ENCODE measurements around the gene CCSAP.

The CCSAP gene

DNA sequence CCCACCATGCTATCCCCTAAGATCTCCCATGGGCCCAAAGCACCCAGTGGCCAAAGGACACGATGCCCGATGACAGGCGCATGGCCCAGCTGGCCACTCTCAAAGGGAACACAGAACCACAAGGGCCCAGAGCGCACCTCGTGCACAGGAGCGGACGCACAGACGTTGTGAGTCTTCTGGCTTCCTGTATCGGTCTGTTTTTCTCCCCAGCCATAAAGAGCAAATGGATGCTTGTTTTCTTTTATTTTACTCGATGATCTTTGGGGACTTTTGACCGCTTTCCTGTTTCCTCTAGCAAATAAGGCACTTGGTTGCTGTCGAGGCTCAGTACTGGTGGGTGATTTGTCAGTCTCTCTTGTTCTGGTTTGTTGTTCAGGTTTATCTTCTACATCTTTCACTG lies 16.2 kb downstream of the CCSAP start:
- Mint-ChIP-seq H3K27ac (peak overlapping the region; percentile 87), H3K4me3 (peak overlapping the region in 1 of 2 donors; percentile 54), H3K27me3 (no peaks in the 10 kb centered on the region), H3K4me1 (peaks cover 23 to 25% of the 10 kb centered on the region in 2 donors), H3K9me3 (no peaks in the 10 kb centered on the region), H3K36me3 (peaks cover 26 to 35% of the 10 kb centered on the region in 2 donors)
- ATAC-seq (replicated peaks) (no peak), DNase-seq (no peak)

DNA sequence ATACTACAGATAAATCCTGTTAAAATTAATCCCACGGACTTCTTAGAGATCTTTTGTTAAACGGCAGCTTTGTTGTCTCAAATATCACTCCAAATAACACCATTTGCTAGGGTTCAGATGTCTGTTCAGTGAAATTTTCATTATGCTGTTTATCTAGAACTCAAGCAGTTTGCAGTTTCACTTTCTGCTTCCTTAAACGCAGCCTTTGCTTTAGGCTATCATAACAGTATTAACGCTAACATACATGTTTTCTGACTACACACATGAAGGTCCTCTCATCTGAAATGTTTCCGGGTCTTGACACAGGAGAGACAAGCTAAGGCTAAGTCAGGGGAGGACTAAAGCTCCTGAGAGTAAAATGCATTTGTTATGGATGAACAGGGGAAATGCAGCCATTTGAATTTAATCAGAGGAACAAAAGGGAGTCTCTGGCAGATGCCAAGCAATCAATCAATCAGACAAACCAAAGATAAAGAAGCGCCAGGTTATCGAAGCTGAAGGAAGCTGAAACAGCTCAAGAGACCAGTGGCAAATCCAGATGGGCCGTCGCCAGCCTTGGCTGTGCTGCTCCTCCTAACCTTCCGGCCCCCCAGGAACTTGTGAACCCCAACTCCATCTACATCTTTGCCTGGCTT lies 16.9 kb downstream of the CCSAP start:
- Mint-ChIP-seq H3K4me3 (peak overlapping the region in 1 of 2 donors; percentile 60), H3K27ac (peak overlapping the region; percentile 87)
- ATAC-seq (replicated peaks), result peak in 1 of 2 donors; percentile 28

DNA sequence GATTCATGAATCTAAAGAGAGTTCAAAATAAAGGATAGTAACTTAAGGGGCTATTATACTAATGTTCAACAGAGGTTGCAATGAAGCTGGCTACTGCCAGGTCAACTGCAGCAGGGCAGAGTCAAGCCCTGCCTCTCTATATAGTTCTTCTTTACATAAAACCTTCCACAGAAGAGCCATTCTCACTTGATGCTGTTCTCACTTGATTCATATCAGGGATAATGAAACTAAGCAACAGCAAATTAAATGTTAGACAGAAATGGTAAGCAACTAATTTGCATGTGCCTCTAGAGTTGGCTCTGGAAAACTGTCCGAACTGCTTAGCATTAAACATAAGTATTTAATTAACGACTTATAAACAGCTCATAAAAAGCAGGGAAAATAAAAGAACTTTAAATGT lies 17.4 kb downstream of the CCSAP start:
- Mint-ChIP-seq H3K36me3 (peaks cover 28 to 34% of the 10 kb centered on the region in 2 donors), H3K9me3 (no peaks in the 10 kb centered on the region), H3K4me1 (peaks cover 23 to 24% of the 10 kb centered on the region in 2 donors), H3K4me3 (no peak overlapping the region), H3K27ac (peak overlapping the region; percentile 87), H3K27me3 (no peaks in the 10 kb centered on the region)
- DNase-seq, result no peak
- ATAC-seq (replicated peaks), result no peak

More for the DNA sequence above, 16.9 kb downstream of the CCSAP start:
- Mint-ChIP-seq H3K4me1 (peaks cover 23 to 25% of the 10 kb centered on the region in 2 donors), H3K27me3 (no peaks in the 10 kb centered on the region), H3K9me3 (no peaks in the 10 kb centered on the region), H3K36me3 (peaks cover 26 to 35% of the 10 kb centered on the region in 2 donors)
- no peak for DNase-seq

DNA sequence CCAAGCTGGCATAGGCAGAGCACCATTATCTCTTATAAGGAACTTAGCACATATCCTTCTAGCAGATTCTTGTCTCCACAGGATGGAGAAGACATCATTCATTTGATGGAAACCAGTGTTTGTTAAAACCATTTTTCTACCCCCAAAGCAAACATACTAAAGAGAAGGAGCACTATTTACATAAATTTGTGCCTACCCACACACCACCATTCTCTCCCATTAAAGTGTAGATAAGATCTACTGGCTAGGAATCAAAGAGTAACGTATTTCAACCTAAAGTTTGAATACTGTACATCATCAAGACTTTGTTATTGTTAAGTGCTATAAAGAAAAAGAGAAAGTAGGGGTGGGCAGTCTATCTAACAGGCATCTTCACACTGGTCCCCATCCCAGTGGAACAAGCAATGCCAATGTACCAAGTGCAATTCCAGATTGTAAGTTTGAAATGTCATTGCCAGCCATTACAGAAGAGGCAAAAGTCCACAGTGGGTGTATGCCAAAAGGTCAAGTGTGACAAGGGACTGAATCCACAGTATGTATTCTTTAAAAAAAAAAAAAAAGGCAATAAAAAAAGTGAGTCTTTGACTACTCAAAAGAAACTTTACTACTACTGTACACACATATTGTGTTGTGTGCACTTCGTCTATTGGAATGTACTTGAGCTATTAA lies 18.8 kb downstream of the CCSAP start:
- Mint-ChIP-seq H3K4me3 (no peak overlapping the region), H3K36me3 (peaks cover 34 to 35% of the 10 kb centered on the region in 2 donors), H3K9me3 (no peaks in the 10 kb centered on the region), H3K4me1 (peaks cover 17 to 22% of the 10 kb centered on the region in 2 donors), H3K27me3 (no peaks in the 10 kb centered on the region), H3K27ac (no peak overlapping the region)
- DNase-seq, result no peak
- ATAC-seq (replicated peaks), result no peak

DNA sequence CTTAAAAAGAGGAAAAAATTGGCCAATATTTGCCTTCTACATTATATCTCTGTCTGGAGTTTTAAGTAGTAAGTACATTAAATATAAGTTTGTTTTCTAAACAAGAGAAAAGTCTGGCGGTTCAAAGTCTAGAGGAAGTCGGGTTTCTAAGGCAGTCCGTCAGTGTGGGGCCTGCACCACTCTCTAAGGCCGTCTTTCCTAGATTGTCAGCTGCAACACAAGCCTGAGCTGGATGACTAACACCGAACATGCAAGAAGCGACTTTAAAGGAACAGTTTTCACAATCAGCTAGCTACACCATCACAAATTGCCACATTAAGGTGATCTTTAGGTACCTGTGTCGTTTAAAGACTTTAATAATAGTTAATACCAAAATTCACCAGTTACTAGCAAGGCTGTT lies 19.6 kb downstream of the CCSAP start:
- no peak for DNase-seq
- no peak overlapping the region for H3K4me3 Mint-ChIP-seq
- peaks cover 33 to 36% of the 10 kb centered on the region in 2 donors for H3K36me3 Mint-ChIP-seq
- no peak overlapping the region for H3K27ac Mint-ChIP-seq
- peaks cover 11 to 17% of the 10 kb centered on the region in 2 donors for H3K4me1 Mint-ChIP-seq
- no peaks in the 10 kb centered on the region for H3K27me3 Mint-ChIP-seq
- no peak for ATAC-seq (replicated peaks)
- H3K9me3 Mint-ChIP-seq, result no peaks in the 10 kb centered on the region

DNA sequence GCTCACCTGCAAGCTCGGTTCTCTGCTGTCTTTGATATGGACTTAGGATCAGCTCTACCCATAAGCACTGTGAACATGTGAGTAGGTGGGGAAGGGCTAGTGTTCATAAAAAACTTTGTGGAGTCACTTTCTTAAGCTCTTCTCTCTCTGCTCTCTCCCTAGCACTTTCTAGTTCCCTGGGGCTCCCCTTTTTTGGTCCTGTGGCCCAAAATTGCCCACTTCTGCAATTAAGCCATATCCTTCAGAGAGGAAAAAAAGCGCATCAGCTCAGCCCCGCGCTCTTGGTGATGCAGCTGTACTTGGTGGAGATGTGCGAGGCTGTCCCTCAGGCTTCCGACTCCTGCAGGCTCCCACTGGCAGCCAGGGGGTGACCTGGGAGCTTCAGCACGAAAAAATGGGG lies 23.4 kb downstream of the CCSAP start:
- Mint-ChIP-seq H3K4me3 (no peak overlapping the region), H3K27ac (no peak overlapping the region)

DNA sequence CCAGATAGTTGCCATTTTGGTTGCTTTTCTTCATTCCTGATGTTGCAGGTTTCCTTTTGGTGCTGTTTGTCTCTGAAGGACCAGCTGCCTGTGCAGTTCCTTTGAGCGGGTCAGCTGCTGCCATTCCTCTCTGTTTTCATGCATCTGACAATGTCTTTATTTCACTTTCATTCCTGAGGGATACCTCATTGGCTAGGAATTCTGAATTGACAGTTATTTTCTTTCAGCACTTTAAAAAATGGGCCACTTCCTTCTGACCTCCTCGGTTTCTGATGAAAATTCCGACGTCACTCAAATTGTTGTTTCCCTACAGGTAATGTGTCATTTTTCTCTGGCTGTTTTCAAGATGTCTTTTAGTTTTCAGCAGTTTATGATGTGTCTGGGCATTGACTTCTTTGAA lies 24.8 kb downstream of the CCSAP start:
- no peak for DNase-seq
- peaks cover 16 to 31% of the 10 kb centered on the region in 2 donors for H3K36me3 Mint-ChIP-seq
- H3K4me3 Mint-ChIP-seq, result no peak overlapping the region
- ATAC-seq (replicated peaks), result no peak
- no peak overlapping the region for H3K27ac Mint-ChIP-seq
- H3K4me1 Mint-ChIP-seq, result no peaks in the 10 kb centered on the region
- no peaks in the 10 kb centered on the region for H3K27me3 Mint-ChIP-seq
- no peaks in the 10 kb centered on the region for H3K9me3 Mint-ChIP-seq

More for the DNA sequence above, 23.4 kb downstream of the CCSAP start:
- ATAC-seq (replicated peaks), result no peak
- Mint-ChIP-seq H3K27me3 (no peaks in the 10 kb centered on the region), H3K9me3 (no peaks in the 10 kb centered on the region), H3K4me1 (no peaks in the 10 kb centered on the region), H3K36me3 (peaks cover 21 to 31% of the 10 kb centered on the region in 2 donors)
- no peak for DNase-seq

DNA sequence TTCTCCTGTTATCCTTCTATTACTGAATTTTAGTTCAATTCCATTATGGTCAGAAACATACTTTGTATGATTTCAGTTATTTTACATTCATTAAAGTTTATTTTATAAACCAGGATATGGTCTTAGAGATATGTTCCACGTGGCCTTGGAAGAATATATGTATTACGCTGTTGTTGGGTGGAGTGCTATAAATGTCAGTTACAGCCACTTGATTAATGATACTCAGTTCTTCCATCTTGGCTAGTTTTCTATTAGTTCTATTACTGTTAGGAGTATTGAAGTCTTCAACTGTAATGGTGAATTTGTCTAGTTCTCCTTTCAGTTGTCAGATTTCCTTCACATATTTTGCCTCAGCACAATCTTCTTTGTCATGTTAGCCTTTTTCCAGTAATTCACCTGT lies 26.7 kb downstream of the CCSAP start:
- ATAC-seq (replicated peaks) (no peak), DNase-seq (no peak)
- Mint-ChIP-seq H3K4me1 (no peaks in the 10 kb centered on the region), H3K27ac (no peak overlapping the region), H3K27me3 (no peaks in the 10 kb centered on the region), H3K4me3 (no peak overlapping the region), H3K36me3 (peaks cover 21 to 42% of the 10 kb centered on the region in 2 donors), H3K9me3 (no peaks in the 10 kb centered on the region)

DNA sequence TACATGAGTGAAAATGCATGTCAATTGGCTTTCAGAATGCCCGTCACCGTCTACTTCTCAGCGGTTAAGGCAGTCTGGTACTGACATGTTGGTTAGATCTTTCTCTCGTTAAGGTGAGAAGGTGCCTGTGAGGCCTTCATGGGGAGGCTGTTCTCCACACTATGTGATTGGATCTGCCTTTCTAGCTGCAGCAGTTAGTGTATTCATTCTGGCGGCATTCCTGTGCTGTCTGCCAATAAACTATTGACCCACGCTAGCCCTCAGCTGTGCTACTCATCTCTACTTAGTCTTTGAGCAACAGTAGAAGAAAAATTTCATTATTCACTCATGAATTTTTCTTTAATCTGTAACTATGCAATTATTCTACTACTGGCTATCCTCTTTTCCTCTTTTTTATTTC lies 32.0 kb downstream of the CCSAP start:
- H3K27me3 Mint-ChIP-seq, result no peaks in the 10 kb centered on the region
- H3K27ac Mint-ChIP-seq, result no peak overlapping the region
- ATAC-seq (replicated peaks), result no peak
- no peaks in the 10 kb centered on the region for H3K9me3 Mint-ChIP-seq
- DNase-seq, result no peak
- no peak overlapping the region for H3K4me3 Mint-ChIP-seq
- H3K4me1 Mint-ChIP-seq, result no peaks in the 10 kb centered on the region
- peaks cover 18 to 43% of the 10 kb centered on the region in 2 donors for H3K36me3 Mint-ChIP-seq

DNA sequence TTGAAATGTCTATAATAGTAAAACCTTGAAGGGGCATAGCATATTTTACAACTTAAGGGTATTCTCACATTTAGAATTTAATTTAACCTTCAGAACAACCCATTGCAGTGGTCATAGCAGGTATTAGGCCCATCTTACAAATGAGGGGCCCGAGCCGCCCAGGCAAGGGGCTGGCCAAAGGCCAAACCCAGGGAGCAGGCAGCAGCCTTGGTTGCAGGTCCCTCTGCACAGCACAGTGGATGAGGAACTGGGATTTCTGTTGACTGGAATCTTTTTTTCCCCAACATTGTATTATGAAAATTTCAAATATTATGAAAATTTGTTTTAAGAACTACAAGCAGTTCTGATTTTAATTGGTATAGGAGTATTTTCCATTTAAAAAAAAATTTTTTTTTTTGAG lies 33.2 kb downstream of the CCSAP start:
- ATAC-seq (replicated peaks) (no peak), DNase-seq (no peak)
- H3K9me3 Mint-ChIP-seq, result no peaks in the 10 kb centered on the region
- H3K27me3 Mint-ChIP-seq, result no peaks in the 10 kb centered on the region
- no peak overlapping the region for H3K4me3 Mint-ChIP-seq
- no peak overlapping the region for H3K27ac Mint-ChIP-seq
- peaks cover 18 to 43% of the 10 kb centered on the region in 2 donors for H3K36me3 Mint-ChIP-seq
- no peaks in the 10 kb centered on the region for H3K4me1 Mint-ChIP-seq

DNA sequence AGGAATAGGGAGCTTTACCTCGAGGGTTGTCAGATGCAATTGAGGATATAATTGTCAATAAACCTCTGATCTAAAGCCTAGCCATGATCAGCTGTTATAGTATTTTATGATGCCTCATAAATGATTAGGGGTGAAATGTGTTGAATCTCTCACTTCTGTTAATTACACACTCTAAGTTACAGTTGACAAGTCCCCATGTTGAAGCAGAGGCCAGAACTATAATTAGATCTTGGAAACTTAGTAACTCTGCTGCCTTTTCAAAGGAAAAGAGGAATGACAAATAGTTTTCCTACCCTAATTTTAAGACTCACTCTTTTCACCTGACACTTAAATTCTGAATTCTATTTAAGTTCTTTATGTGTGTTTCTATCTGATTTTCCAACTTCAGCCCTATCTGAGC lies 33.8 kb downstream of the CCSAP start:
- peaks cover 15 to 43% of the 10 kb centered on the region in 2 donors for H3K36me3 Mint-ChIP-seq
- no peaks in the 10 kb centered on the region for H3K4me1 Mint-ChIP-seq
- no peak for ATAC-seq (replicated peaks)
- no peak overlapping the region for H3K4me3 Mint-ChIP-seq
- H3K27ac Mint-ChIP-seq, result no peak overlapping the region
- no peak for DNase-seq
- H3K27me3 Mint-ChIP-seq, result no peaks in the 10 kb centered on the region
- H3K9me3 Mint-ChIP-seq, result no peaks in the 10 kb centered on the region

DNA sequence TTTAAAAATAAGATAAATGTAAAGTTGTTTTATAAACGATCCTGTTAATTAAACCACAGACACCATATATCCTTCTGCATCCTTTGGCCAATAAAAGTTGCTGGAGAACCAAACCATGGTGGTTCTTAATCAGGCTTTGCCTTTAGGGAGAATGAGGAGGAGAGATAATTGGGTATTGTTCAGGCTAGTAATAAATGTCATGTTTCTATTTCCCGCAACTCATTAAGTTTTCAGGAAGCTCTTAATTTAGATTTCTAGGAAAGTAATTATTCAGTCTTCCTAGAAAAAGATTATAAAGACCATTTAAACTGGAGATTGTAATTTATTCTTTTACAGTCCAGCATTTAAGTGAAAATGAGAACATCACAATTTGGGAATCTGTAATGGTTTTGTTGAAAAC lies 37.5 kb downstream of the CCSAP start:
- ATAC-seq (replicated peaks) (no peak), DNase-seq (no peak)
- Mint-ChIP-seq H3K27me3 (no peaks in the 10 kb centered on the region), H3K36me3 (peaks cover 13 to 39% of the 10 kb centered on the region in 2 donors), H3K27ac (no peak overlapping the region), H3K4me1 (no peaks in the 10 kb centered on the region), H3K4me3 (no peak overlapping the region), H3K9me3 (no peaks in the 10 kb centered on the region)

DNA sequence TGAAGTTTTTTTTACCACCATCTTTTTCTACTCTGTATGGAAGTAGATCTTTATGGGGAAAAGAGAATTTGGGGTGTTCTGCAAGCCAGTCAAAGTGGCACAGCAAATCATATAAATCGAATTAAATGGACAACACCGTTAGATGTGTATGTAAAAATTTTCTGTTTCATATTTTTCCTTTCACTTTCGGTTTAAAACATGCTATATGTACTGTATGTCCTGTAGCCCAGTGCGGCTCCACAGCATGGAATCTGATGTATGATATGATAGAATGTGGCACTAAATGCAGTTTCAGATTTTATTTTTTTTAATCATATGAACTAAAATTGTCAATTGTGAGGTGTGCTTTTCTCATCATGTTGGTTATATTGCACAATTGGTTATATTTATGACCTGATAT lies 39.0 kb downstream of the CCSAP start:
- Mint-ChIP-seq H3K36me3 (peaks cover 24 to 48% of the 10 kb centered on the region in 2 donors), H3K4me1 (no peaks in the 10 kb centered on the region), H3K27me3 (no peaks in the 10 kb centered on the region), H3K9me3 (no peaks in the 10 kb centered on the region), H3K4me3 (no peak overlapping the region), H3K27ac (no peak overlapping the region)
- no peak for DNase-seq
- no peak for ATAC-seq (replicated peaks)

DNA sequence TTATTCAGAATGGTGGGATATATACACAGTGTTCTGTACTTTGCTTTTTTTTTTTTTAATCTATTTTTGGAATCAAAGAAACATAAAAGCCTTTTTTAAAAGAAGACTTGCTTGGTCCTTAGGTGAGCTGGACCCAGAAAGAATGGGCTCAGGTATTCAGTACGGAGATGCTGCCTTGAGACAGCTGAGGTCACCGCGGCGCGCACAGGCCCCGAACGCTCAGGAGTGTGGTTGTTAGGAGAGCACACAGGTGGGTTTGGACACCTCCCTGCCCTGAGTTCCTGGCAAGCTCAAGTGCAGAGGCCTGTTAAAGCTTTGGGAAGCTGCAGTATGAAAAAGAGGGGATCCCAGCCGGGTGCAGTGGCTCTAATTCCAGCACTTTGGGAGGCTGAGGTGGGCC lies 40.1 kb downstream of the CCSAP start:
- Mint-ChIP-seq H3K36me3 (peaks cover 16 to 41% of the 10 kb centered on the region in 2 donors), H3K27ac (no peak overlapping the region), H3K4me1 (no peaks in the 10 kb centered on the region), H3K4me3 (no peak overlapping the region), H3K9me3 (no peaks in the 10 kb centered on the region), H3K27me3 (no peaks in the 10 kb centered on the region)
- no peak for ATAC-seq (replicated peaks)
- no peak for DNase-seq

DNA sequence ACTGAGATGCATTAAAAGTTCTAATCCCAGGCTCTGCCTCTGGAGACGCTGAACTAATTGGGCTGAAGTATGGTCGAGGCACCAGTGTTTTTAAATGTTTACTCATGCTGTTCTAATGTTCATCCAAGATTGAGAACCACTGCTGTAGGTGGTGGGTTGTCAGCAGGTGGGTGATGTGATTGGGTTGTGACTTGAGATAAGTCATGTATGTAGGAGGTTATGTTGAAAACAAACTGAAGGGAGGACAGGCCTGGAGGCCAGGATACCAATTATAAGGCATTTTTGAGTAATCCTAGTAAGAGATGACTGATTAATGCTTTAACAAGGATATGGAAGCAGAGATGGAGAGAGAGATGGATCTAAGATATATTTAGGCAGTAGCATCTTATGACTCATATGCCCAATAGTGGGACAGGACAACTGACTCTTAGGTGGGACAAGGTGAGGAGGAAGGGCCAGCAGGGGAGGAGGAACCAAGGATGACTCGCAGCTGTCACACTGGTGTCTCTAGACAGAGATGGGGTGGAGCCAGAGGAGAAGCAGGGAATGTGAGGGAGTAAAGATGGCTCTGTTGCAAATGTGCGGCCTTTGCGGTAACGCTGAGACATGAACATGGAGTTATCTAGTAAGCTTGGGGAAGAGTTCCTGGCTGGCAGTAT lies 42.6 kb downstream of the CCSAP start:
- no peak overlapping the region for H3K27ac Mint-ChIP-seq
- H3K4me3 Mint-ChIP-seq, result no peak overlapping the region
- H3K36me3 Mint-ChIP-seq, result peaks cover 23 to 43% of the 10 kb centered on the region in 2 donors
- ATAC-seq (replicated peaks) (no peak), DNase-seq (no peak)
- H3K27me3 Mint-ChIP-seq, result no peaks in the 10 kb centered on the region
- no peaks in the 10 kb centered on the region for H3K9me3 Mint-ChIP-seq
- no peaks in the 10 kb centered on the region for H3K4me1 Mint-ChIP-seq

All from stimulated activated naive B cell treated with anti-CD40 and anti-IgM and Interleukin-4, amounts not matched to agents 10 μg/mL and 1 μg/mL and 100 μg/mL, for 72 hours (primary cell).